Loucy (cell line): ENCODE results near the gene ANXA6.

Experiments used
- CTCF ChIP-seq: fragments of 200-600 bp; sonication (generic); conservative IDR thresholded peaks from 2 replicates; pipeline ENCODE4 v1.5.1; 2014; ENCODE audit warnings: mild to moderate bottlenecking, antibody characterized with exemption, low read length
- EZH2phosphoT487 ChIP-seq: fragments of 200-600 bp; IDR thresholded peaks from 2 replicates; pipeline ENCODE4 v1.6.1; 2018; ENCODE audit warnings: antibody characterized with exemption, mild to moderate bottlenecking, moderate library complexity, borderline replicate concordance

GRCh38 chr5:151108566-151108965 is 49.0 kb downstream of the ANXA6 start:
- TF ChIP-seq CTCF (no peak), EZH2phosphoT487 (no peak)
